Hepatocyte (in vitro differentiated cells): ENCODE data around the gene SEC23A. TPM values are rescaled to one million over a fixed set of nuclear protein-coding genes. Genes with fewer than 3 reads are reported as not detected.

ENCODE experiments used
- DNase-seq: peaks from one replicate; pipeline ENCODE4 v3.0.0-alpha.2; 2016; ENCODE audit warnings: low spot score
- H2AFZ ChIP-seq: fragments of 200-600 bp; sonication (generic); 2 replicates; pipeline ENCODE4 v1.6.0; 2016; ENCODE audit warnings: antibody characterized with exemption, mild to moderate bottlenecking
- H3K27ac ChIP-seq: fragments of 200-600 bp; sonication (generic); 2 replicates; pipeline ENCODE4 v1.5.1; 2016; ENCODE audit warnings: mild to moderate bottlenecking
- H3K27me3 ChIP-seq: fragments of 200-600 bp; sonication (generic); 2 replicates; pipeline ENCODE4 v1.6.1; 2016
- H3K36me3 ChIP-seq: fragments of 200-600 bp; sonication (generic); replicated peaks from 2 replicates; pipeline ENCODE4 v1.5.1; 2016; ENCODE audit warnings: low read depth; ENCODE audit not compliant: insufficient read depth
- H3K4me1 ChIP-seq: fragments of 200-600 bp; sonication (generic); 2 replicates; pipeline ENCODE4 v1.5.1; 2016; ENCODE audit warnings: mild to moderate bottlenecking, moderate library complexity; ENCODE audit not compliant: insufficient read depth
- H3K4me2 ChIP-seq: fragments of 200-600 bp; sonication (generic); 2 replicates; pipeline ENCODE4 v1.6.0; 2016
- H3K4me3 ChIP-seq: fragments of 200-600 bp; sonication (generic); 2 replicates; pipeline ENCODE4 v1.5.1; 2016; ENCODE audit warnings: mild to moderate bottlenecking
- H3K79me2 ChIP-seq: fragments of 200-600 bp; sonication (generic); 2 replicates; pipeline ENCODE4 v1.6.0; 2017; ENCODE audit warnings: mild to moderate bottlenecking
- H3K9me2 ChIP-seq: fragments of 200-600 bp; sonication (generic); replicated peaks from 2 replicates; pipeline ENCODE4 v1.6.0; 2017; ENCODE audit warnings: mild to moderate bottlenecking; ENCODE audit not compliant: insufficient read depth
- H3K9me3 ChIP-seq: fragments of 200-600 bp; sonication (generic); 2 replicates; pipeline ENCODE4 v1.5.1; 2016; ENCODE audit warnings: low read depth, mild to moderate bottlenecking
- H4K20me1 ChIP-seq: fragments of 200-600 bp; sonication (generic); 2 replicates; pipeline ENCODE4 v1.6.0; 2016; ENCODE audit warnings: mild to moderate bottlenecking; ENCODE audit not compliant: insufficient read depth, poor library complexity, severe bottlenecking
- CTCF ChIP-seq: fragments of 200-600 bp; sonication (generic); IDR thresholded peaks from 2 replicates; pipeline ENCODE4 v1.5.1; 2016; ENCODE audit warnings: antibody characterized with exemption, mild to moderate bottlenecking; ENCODE audit not compliant: poor library complexity
- EZH2 ChIP-seq: fragments of 200-600 bp; sonication (generic); IDR thresholded peaks from 2 replicates; pipeline ENCODE4 v1.6.1; 2016; ENCODE audit warnings: antibody characterized with exemption, mild to moderate bottlenecking, borderline replicate concordance
- EZH2phosphoT487 ChIP-seq: fragments of 200-600 bp; sonication (generic); IDR thresholded peaks from one replicate; pipeline ENCODE4 v1.6.1; 2018; ENCODE audit warnings: antibody characterized with exemption, mild to moderate bottlenecking, low read depth, moderate library complexity; ENCODE audit not compliant: unreplicated experiment, severe bottlenecking
- WGBS: methylation state at CpG from one replicate; pipeline ENCODE4 v1.1.6; 2016; ENCODE audit warnings: low lambda C conversion rate; ENCODE audit errors: missing lambda C conversion rate; 5-methylcytosine and 5-hydroxymethylcytosine counted together
- polyA plus RNA-seq: library from polyadenylated mRNA; unstranded; fragments of >200 nt; fragmentation: Nextera tagmentation; extraction: Ambion mirVana; gene quantifications from 2 replicates; pipeline ENCODE4 v1.2.1, GENCODE V29; 2016
- small RNA-seq: library from RNA; depleted of rRNA; stranded (forward); fragments of <200 nt; gene quantifications from one replicate; pipeline ENCODE3, GENCODE V24; 2014
- total RNA-seq: library from RNA; depleted of rRNA; stranded (reverse); fragments of >200 nt; gene quantifications from 2 replicates; pipeline ENCODE4 v1.2.3, GENCODE V29; 2014

The SEC23A gene
- total and polyA plus RNA-seq, 2 experiments from 2014 or later = 99.8 to 193 TPM

DNA sequence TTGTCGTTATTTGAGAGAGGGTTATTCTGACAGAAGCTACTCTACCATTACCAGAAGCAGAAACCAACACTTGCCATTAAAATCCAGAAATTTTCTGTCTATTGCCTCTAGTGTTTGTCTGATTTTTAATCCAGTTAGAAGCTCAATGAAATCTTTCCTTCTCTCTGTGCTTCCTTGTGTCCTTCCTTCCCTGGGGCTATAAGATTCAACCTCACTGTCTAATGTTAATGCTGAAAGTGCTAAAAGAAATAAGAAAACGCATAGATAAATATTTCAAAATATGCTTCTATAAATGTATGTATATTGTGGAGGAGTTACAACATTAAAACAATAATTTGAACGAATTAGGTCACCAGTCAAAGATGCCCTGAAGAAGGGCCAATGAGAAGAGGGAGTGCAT is 120.8 kb downstream of the SEC23A start:
- H3K36me3 ChIP-seq = no peaks in the 10 kb centered on the region
- H4K20me1 ChIP-seq = no peaks in the 10 kb centered on the region
- no peaks in the 10 kb centered on the region for H3K27me3 ChIP-seq
- H3K79me2 ChIP-seq = no peaks in the 10 kb centered on the region
- TF ChIP-seq EZH2phosphoT487 (no peak), EZH2 (no peak), CTCF (no peak)
- H3K9me3 ChIP-seq = no peaks in the 10 kb centered on the region
- H3K4me3 ChIP-seq = no peak overlapping the region
- H3K9me2 ChIP-seq = no peaks in the 10 kb centered on the region
- no peak overlapping the region for H3K4me2 ChIP-seq
- WGBS = 82% methylated on average over 3 of the region's 3 CpGs
- H2AFZ ChIP-seq = no peak overlapping the region
- DNase-seq = no peak
- H3K27ac ChIP-seq = no peak overlapping the region
- no peaks in the 10 kb centered on the region for H3K4me1 ChIP-seq

Small RNA genes within 50 kb of the gene (small RNA-seq; reads per million reads assigned to genes)
- gene AL109628.1 = not detected
- gene RF00019 = not detected

Other genes with a start within 250 kb of the SEC23A start
- 24.7 and 28.3 TPM in 2 replicates for gene GEMIN2, start 11.1 kb upstream of the SEC23A start, total RNA-seq
- 9.0 and 12.4 TPM in 2 replicates for gene GEMIN2, start 11.1 kb upstream of the SEC23A start, polyA plus RNA-seq
- 27.2 and 30.3 TPM in 2 replicates for gene TRAPPC6B, start 67.1 kb upstream of the SEC23A start, total RNA-seq
- 12.4 and 14.3 TPM in 2 replicates for gene TRAPPC6B, start 67.1 kb upstream of the SEC23A start, polyA plus RNA-seq
- gene PNN, start 72.0 kb upstream of the SEC23A start, total RNA-seq = 30.9 and 34.8 TPM in 2 replicates
- 49.3 and 89.1 TPM in 2 replicates for gene PNN, start 72.0 kb upstream of the SEC23A start, polyA plus RNA-seq
- gene MIA2, start 130.7 kb upstream of the SEC23A start, total RNA-seq = 86.0 and 93.6 TPM in 2 replicates
- 43.9 and 45.9 TPM in 2 replicates for gene MIA2, start 130.7 kb upstream of the SEC23A start, polyA plus RNA-seq